Left colon (tissue), 2 donors: ENCODE measurements around the gene MSN. TPM values are rescaled to one million over a fixed set of nuclear protein-coding genes. Genes with fewer than 3 reads are reported as not detected.
A peak's percentile ranks its signal among the peaks of the same experiment; 100 is the strongest.

Experiments used
- ATAC-seq: fragments of 200-7000 bp; cut with Tn5 transposase; one replicate; pipeline ENCODE4 v1.9.1; 2020; ENCODE audit warnings: mild to moderate bottlenecking, moderate library complexity
- DNase-seq, 2 donors: peaks; one replicate each; pipeline ENCODE4 v3.0.0-alpha.2; 2020
- intact Hi-C, 2 donors: fragments of 100-400 bp; cut with DNase I in 1 of 2; cut with micrococcal nuclease in 1 of 2; formaldehyde crosslinking; loops; one replicate each; pipeline versions ENCODE4 v1.11.2 to v1.14.0; 2022; cut with DNase I, micrococcal nuclease
- total RNA-seq, 2 donors: library from RNA; stranded (reverse); fragmentation: NEBNext Ultra II Directional; extraction: Animal tissue kit (Norgen Biotek cat#: 25700); gene quantifications; one replicate each; pipeline ENCODE4 v1.2.1, GENCODE V29; 2021
- donor health status: DM: no; HTN: no; CAD: no.
- donor health status: DM: yes; HTN: yes; CAD: no.

The MSN gene
- total RNA-seq, 2 donors from 2014 or later = 24.8 to 52.8 TPM

GRCh38 chrX:65668377-65669310 is 1.2 kb downstream of the MSN start:
- DNase-seq = peak; percentile 39 to 67
- ATAC-seq = peak; percentile 31
- intact Hi-C loops = no loop called here

GRCh38 chrX:65671286-65671685 is 3.8 kb downstream of the MSN start:
- intact Hi-C loops = no loop called here
- ATAC-seq (no peak), DNase-seq (no peak)

- DNase-seq (no peak), ATAC-seq (no peak)
- intact Hi-C loops = no loop called here
Measured at GRCh38 chrX:65671966-65672365, 4.5 kb downstream of the MSN start.

GRCh38 chrX:65673857-65674203 is 6.4 kb downstream of the MSN start:
- DNase-seq (no peak), ATAC-seq (no peak)
- intact Hi-C loops = no loop called here

- ATAC-seq = no peak
- intact Hi-C loops = no loop called here
Measured at GRCh38 chrX:65674204-65674893, 6.9 kb downstream of the MSN start.

GRCh38 chrX:65677954-65678469 is 10.6 kb downstream of the MSN start:
- ATAC-seq (no peak), DNase-seq (no peak)
- intact Hi-C loops = no loop called here

More at GRCh38 chrX:65674204-65674893, 6.9 kb downstream of the MSN start:
- DNase-seq = no peak

- ATAC-seq = no peak
- intact Hi-C loops = no loop called here
- no peak for DNase-seq
Measured at GRCh38 chrX:65679071-65679540, 11.7 kb downstream of the MSN start.

- intact Hi-C loops = no loop called here
- no peak for DNase-seq
- no peak for ATAC-seq
Measured at GRCh38 chrX:65681810-65682209, 14.4 kb downstream of the MSN start.

GRCh38 chrX:65685112-65685511 is 17.7 kb downstream of the MSN start:
- DNase-seq (no peak), ATAC-seq (no peak)

GRCh38 chrX:65686236-65686635 is 18.8 kb downstream of the MSN start:
- ATAC-seq (no peak), DNase-seq (no peak)
- intact Hi-C loops = no loop called here

More at GRCh38 chrX:65685112-65685511, 17.7 kb downstream of the MSN start:
- intact Hi-C loops = no loop called here

- intact Hi-C loops = no loop called here
- no peak for DNase-seq
- no peak for ATAC-seq
Measured at GRCh38 chrX:65687367-65687766, 19.9 kb downstream of the MSN start.

- DNase-seq (no peak), ATAC-seq (peak; percentile 16)
- intact Hi-C loops = no loop called here
Measured at GRCh38 chrX:65688403-65688871, 21.0 kb downstream of the MSN start.

GRCh38 chrX:65689377-65689776 is 21.9 kb downstream of the MSN start:
- intact Hi-C loops = no loop called here
- no peak for DNase-seq
- no peak for ATAC-seq

- intact Hi-C loops = no loop called here
- no peak for DNase-seq
- no peak for ATAC-seq
Measured at GRCh38 chrX:65690057-65690855, 22.8 kb downstream of the MSN start.

GRCh38 chrX:65695849-65696449 is 28.5 kb downstream of the MSN start:
- intact Hi-C loops = no loop called here
- ATAC-seq (no peak), DNase-seq (no peak)

GRCh38 chrX:65696613-65697012 is 29.2 kb downstream of the MSN start:
- intact Hi-C loops = no loop called here
- no peak for ATAC-seq
- no peak for DNase-seq

GRCh38 chrX:65697211-65697641 is 29.8 kb downstream of the MSN start:
- DNase-seq = no peak
- ATAC-seq = no peak

More at GRCh38 chrX:65697211-65697641, 29.8 kb downstream of the MSN start:
- intact Hi-C loops = no loop called here
